ENCODE measurements around the gene RXFP1.

GRCh38 chr4:158622251-158622650, 100.6 kb downstream of the RXFP1 start:
- TF ChIP-seq CTCF (conservative IDR thresholded peaks at IDR 0.05; ENCODE audit: low read depth, low read length) (no peak), EZH2 (IDR thresholded peaks at IDR 0.05; ENCODE audit: borderline replicate concordance, low read depth, low read length, poor library complexity, severe bottlenecking) (no peak)
